OCI-LY1 (cell line): ENCODE measurements around the gene TAX1BP1.

Experiments
- H2AFZ ChIP-seq: fragments of 200-600 bp; sonication (generic), shearing (Covaris generic); 2 replicates; pipeline ENCODE4 v1.6.0; 2014; ENCODE audit warnings: antibody characterized with exemption, mild to moderate bottlenecking, low read length
- H3F3A ChIP-seq: fragments of 200-600 bp; sonication (generic), shearing (Covaris generic); 2 replicates; pipeline ENCODE4 v1.6.0; 2014; ENCODE audit warnings: mild to moderate bottlenecking, antibody characterized with exemption, low read length, moderate library complexity; ENCODE audit not compliant: insufficient read depth
- H3K27ac ChIP-seq: fragments of 200-600 bp; sonication (generic); 2 replicates; pipeline ENCODE4 v1.5.1; 2014; ENCODE audit warnings: low read length, mixed run types, mild to moderate bottlenecking, low read depth; ENCODE audit not compliant: poor library complexity, severe bottlenecking
- H3K27me3 ChIP-seq: fragments of 200-600 bp; sonication (generic); 2 replicates; pipeline ENCODE4 v1.6.0; 2014; ENCODE audit warnings: antibody characterized with exemption, mild to moderate bottlenecking, low read length, moderate library complexity; ENCODE audit not compliant: insufficient read depth
- H3K36me3 ChIP-seq: fragments of 200-600 bp; sonication (generic); 2 replicates; pipeline ENCODE4 v1.6.1; 2014; ENCODE audit warnings: mild to moderate bottlenecking, antibody characterized with exemption, low read length, moderate library complexity, mixed read lengths; ENCODE audit not compliant: insufficient read depth
- H3K4me1 ChIP-seq: fragments of 200-600 bp; sonication (generic); 2 replicates; pipeline ENCODE4 v1.5.1; 2014; ENCODE audit warnings: mild to moderate bottlenecking, low read length, moderate library complexity; ENCODE audit not compliant: insufficient read depth, severe bottlenecking
- H3K4me2 ChIP-seq: fragments of 200-600 bp; sonication (generic), shearing (Covaris generic); 2 replicates; pipeline ENCODE4 v1.6.1; 2014; ENCODE audit warnings: low read length
- H3K4me3 ChIP-seq: fragments of 200-600 bp; sonication (generic); 2 replicates; pipeline ENCODE4 v1.5.1; 2014; ENCODE audit warnings: low read length, low read depth, mild to moderate bottlenecking, mixed read lengths; ENCODE audit not compliant: poor library complexity, severe bottlenecking
- H3K79me2 ChIP-seq: fragments of 200-600 bp; shearing (Covaris generic); 2 replicates; pipeline ENCODE4 v1.6.1; 2016; ENCODE audit warnings: mixed run types, low read length, mixed read lengths; ENCODE audit not compliant: insufficient read depth
- H3K9ac ChIP-seq: fragments of 200-600 bp; sonication (generic), shearing (Covaris generic); 2 replicates; pipeline ENCODE4 v1.6.1; 2014; ENCODE audit warnings: mild to moderate bottlenecking, low read length, mixed read lengths
- H3K9me2 ChIP-seq: fragments of 200-600 bp; sonication (generic), shearing (Covaris generic); 2 replicates; pipeline ENCODE4 v1.6.1; 2014; ENCODE audit warnings: low read depth, mild to moderate bottlenecking, low read length, mixed read lengths
- H3K9me3 ChIP-seq: fragments of 200-600 bp; shearing (Covaris generic); 2 replicates; pipeline ENCODE4 v1.6.1; 2014; ENCODE audit warnings: low read length, mixed read lengths
- H4K20me1 ChIP-seq: fragments of 200-600 bp; sonication (generic), shearing (Covaris generic); 2 replicates; pipeline ENCODE4 v1.6.0; 2016; ENCODE audit warnings: mild to moderate bottlenecking, low read length; ENCODE audit not compliant: insufficient read depth
- EZH2 ChIP-seq: fragments of 200-600 bp; sonication (generic), shearing (Covaris generic); IDR thresholded peaks from 2 replicates; pipeline ENCODE4 v1.8.0; 2017; ENCODE audit warnings: borderline replicate concordance, mixed run types, mild to moderate bottlenecking, antibody characterized with exemption, low read length, moderate library complexity, mixed read lengths

TAX1BP1 gene

DNA sequence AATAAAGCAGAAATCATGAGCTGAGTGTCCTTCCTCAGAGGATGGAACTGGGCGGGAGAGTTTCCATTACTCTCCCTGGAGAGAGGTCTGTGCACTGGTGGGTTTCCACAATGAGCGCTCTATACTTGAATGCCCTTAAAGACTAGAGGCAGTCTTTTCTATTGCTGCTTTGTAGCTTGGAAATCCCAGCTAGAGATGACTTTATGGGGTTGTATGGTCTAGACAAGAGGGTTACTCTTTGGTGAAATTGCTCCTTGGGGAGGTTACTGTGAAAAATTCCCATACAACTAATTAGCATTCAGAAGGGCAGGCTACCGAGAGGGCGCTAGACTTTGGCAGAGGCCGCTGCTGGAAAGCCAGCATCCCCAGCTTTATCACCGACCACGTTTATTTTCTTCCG, 136.8 kb downstream of the TAX1BP1 start:
- Histone ChIP-seq H3K79me2 (no peaks in the 10 kb centered on the region), H3K4me1 (no peaks in the 10 kb centered on the region), H3K27me3 (no peaks in the 10 kb centered on the region), H3K9ac (no peak overlapping the region), H3K4me3 (no peak overlapping the region), H4K20me1 (no peaks in the 10 kb centered on the region), H3F3A (no peaks in the 10 kb centered on the region), H3K9me2 (no peaks in the 10 kb centered on the region), H3K9me3 (no peaks in the 10 kb centered on the region), H3K4me2 (no peak overlapping the region), H3K27ac (no peak overlapping the region), H3K36me3 (no peaks in the 10 kb centered on the region; the same call in 1 of the 2 replicates), H2AFZ (no peak overlapping the region)
- TF ChIP-seq EZH2: no peak
